Dermis blood vessel endothelial cell (primary cell): ENCODE data around the gene ASPRV1. TPM values are rescaled to one million over a fixed set of nuclear protein-coding genes. Genes with fewer than 3 reads are reported as not detected.
"Not testable (repeated sequence)": the region's sequence is repeated elsewhere in the genome, so short reads cannot be mapped to it uniquely, and the experiment has no call there.

Source experiments
- DNase-seq: peaks from one replicate; pipeline ENCODE4 v3.0.0; 2010
- total RNA-seq: library from RNA; depleted of rRNA; stranded (reverse); fragments of >200 nt; gene quantifications from 2 replicates; pipeline ENCODE4 v1.2.3, GENCODE V29; 2014

Gene ASPRV1
- total RNA-seq, result 0.14 and 0.34 TPM in 2 replicates

DNA sequence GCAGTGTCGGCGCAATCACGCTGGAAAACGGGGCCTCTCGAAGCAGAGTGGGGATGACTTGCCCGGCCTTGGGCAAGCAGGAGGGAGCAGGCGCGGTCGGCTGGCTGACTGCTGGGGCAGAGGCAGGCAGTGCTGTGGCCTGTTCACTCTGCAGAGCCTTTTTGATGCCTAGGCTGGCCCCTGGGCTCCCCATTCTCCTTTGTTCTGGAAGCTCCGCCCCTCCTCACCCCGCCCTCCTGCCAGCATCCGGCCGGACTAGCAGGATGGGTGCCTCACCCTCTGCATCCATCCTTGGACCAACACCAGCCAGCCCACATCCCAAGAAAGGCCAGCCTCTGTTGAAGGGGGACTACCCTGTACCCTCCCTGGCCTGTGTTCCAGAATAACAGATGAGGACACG lies at the start of gene ASPRV1:
Gene ASPRV1, minus strand, starts transcription at position 136 of the 400 bp plus-strand sequence. CDS start 195 bp downstream, outside the sequence.
- no peak for DNase-seq

GRCh38 chr2:70010576-70011111 lies 49.2 kb upstream of the ASPRV1 start:
- no peak for DNase-seq

DNA sequence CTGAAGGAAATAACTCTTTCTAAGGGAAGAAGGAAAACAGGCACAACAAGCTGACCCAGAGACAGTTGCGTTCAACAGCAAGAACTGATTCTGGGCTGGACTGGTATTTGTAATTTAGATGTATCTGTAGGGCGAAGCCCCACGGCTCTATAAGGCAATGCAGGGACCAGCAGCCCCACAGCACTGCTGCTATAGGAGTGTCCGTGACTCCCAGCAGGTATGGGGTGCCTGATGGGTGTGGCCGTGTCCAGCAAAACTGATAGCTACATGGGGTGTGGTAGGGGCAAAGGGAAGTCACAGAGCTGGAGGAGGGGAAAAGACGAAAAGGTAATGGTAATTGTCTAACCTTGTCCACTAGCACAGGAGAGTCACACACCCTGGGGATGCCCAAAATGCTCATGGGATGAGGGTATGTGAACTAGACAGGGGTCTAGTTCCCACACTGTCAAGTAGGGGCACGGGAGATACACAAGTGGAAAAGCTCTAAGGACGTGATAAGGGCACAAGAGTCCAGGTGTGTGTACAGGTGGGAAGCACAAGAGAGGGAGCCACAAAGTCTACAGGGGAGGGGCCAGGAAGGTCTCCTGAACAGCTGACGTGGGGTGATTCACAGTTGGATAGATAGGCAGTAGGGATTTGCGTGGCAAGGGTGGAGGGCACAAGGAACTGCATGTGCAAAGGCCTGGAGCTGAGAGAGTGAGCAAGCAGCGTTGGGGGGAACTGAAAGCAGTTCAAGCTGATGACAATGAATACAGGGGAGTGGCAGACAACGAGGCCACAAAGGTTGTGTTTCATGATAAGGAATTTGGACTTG lies 48.5 kb upstream of the ASPRV1 start:
- no peak for DNase-seq

DNA sequence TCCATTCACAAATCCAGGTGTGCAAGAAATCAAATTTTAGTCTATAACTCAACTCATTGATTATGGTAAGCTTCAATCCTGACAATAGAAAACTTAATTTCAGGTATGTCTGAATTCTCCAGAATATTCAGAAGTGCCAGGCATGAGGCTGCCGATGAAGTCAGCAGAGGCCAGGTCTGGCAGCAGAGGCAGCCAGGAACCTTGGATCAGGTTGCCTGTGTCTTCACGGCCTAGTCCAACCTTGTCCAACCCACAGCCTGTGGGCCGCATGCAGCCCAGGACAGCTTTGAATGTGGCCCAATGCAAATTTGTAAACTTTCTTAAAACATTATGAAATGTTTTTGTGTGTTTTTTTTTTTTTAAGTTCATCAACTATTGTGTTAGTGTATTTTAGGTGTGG lies 46.9 kb upstream of the ASPRV1 start:
- DNase-seq, result no peak

DNA sequence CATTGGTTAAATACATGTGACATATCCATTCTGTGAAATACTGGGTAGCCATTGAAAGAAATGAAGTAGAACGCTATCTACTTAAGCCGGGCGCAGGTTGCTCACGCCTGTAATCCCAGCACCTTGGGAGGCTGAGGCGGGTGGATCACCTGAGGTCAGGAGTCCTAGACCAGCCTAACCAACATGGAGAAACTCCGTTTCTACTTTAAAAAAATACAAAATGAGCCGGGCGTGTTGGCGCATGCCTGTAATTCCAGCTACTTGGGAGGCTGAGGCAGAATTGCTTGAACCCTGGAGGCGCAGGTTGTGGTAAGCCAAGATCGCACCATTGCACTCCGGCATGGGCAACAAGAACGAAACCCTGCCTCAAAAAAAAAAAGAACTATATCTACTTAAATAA lies 45.7 kb upstream of the ASPRV1 start:
- no peak for DNase-seq

DNA sequence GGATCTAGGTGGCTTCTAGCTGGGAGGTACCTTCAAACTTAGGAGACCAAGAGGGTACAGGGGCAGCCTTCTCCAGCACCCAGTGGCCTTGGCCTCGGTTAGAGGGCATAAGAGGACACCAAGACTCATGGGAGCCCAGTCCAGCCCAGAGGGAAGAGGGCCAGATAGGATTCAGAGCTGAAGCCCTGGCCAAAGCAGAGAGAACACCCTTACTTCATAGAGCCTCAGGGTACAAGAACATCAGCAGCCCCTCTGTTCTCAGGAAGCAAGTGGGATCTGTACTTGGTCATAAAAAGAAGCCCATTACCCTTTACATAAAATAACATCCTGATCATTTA lies 45.0 kb upstream of the ASPRV1 start:
- DNase-seq, result no peak

GRCh38 chr2:70005752-70006446 lies 44.5 kb upstream of the ASPRV1 start:
- no peak for DNase-seq

- no peak for DNase-seq
Measured at GRCh38 chr2:70005216-70005615, 43.8 kb upstream of the ASPRV1 start.

GRCh38 chr2:70003093-70003830 lies 41.8 kb upstream of the ASPRV1 start:
- DNase-seq, result no peak

DNA sequence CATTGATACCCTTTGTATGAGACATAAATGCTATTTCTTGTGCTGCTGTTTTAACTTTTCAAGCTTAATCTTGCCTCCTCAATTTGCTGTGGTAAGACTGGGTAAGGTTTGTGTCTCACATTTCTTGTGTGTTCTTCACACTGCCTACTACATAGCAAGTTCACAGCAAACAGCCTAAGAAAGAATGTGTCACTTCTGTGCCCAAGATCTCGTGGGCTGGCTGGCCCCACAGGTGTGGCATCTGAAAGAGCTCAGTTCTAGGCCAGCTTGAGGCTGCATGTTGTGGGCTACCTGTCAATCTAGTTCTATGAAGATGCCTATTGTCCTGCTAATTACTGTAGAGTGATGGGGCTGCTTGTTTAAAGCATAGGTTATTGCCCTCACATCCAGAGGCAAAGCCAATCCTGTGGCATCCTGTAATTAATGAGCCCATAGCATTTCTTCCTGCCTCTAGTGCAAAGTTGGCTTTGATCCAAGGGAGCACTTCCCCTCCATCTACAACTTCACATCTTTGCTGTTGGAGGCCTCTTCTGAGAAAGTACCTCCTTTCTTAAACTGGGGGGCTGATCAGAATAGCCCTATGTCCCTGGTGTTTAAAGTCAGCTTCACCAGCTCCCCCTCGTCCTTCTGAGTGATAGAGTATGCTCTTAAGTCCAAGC lies 40.9 kb upstream of the ASPRV1 start:
- DNase-seq, result peak; percentile 63

DNA sequence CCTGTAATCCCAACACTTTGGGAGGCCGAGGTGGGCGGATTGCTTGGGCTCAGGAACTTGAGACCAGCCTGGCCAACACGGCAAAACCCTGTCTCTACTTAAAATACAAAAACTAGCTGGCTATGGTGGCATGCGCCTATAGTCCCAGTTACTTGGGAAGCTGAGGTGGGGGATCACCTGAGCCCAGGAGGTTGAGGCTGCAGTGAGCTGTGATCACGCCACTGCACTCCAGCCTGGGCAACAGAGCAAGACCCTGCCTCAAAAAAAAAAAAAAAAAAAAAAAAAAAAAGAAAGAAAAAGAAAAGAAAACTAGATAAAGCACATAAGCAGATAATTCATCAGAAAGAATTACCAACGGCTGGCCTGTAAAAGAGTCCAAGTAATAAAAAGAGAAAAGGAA lies 39.1 kb upstream of the ASPRV1 start:
- DNase-seq, result not testable (repeated sequence)

- DNase-seq, result no peak
Measured at GRCh38 chr2:69998761-69999160, 37.3 kb upstream of the ASPRV1 start.

DNA sequence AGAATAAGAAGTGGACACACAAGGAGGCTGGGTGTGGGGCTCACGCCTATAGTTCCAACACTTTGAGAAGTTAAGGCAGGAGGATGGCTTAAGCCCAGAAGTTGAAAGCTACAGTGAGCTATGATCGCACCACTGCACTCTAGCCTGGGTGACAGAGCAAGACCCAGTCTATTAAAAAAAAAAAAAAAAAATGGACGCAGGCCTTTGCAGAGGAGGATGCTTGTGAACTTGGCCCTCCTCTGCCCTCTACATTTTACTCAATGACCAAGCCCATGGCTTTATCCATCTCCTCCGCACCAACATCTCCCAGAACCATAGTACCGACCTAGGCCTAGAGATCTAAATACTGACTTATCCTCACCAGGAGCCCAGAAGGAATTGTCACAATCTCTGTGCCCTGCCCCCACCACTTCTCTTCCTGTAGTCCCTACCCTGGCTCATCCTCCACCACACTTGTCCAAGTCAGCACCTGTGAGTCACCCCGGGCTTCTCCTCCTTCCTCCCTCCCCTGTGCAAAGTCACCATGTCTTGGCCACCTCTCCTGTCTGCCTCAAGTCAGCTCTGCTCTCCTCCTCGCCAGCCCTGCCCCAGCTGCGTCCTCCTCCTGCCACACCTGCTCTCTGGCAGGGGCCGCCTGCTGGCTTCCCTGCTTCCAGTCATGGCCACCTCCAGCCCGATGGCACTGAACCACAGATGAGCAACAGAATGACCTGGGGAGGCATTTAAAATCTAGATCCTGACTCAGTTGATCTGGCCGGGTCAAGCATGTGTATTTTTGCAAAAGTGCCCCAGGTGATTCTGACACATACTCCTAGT lies 35.8 kb upstream of the ASPRV1 start:
- no peak for DNase-seq

GRCh38 chr2:69995511-69995910 lies 34.1 kb upstream of the ASPRV1 start:
- DNase-seq, result no peak

DNA sequence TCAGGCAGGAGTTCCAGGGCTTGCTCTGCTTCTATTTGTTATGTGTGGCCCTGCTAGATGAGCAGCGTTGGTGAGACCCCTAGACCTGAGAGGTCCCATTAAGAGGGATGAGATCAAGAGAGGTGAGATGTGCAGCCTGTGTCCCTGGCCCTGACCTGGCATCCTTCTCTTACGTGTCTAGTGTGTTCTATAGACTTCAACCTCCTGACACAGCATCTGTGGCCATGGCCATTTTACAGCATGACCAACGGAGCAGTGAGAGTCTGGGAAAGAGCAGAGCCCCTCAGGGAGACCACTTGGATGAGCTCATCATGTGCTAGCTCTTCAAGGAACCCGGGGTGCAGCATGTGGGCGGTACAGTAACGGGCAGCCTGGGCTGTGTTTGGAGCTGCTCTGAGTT lies 32.7 kb upstream of the ASPRV1 start:
- DNase-seq, result no peak

- no peak for DNase-seq
Measured at GRCh38 chr2:69993708-69994107, 32.3 kb upstream of the ASPRV1 start.

DNA sequence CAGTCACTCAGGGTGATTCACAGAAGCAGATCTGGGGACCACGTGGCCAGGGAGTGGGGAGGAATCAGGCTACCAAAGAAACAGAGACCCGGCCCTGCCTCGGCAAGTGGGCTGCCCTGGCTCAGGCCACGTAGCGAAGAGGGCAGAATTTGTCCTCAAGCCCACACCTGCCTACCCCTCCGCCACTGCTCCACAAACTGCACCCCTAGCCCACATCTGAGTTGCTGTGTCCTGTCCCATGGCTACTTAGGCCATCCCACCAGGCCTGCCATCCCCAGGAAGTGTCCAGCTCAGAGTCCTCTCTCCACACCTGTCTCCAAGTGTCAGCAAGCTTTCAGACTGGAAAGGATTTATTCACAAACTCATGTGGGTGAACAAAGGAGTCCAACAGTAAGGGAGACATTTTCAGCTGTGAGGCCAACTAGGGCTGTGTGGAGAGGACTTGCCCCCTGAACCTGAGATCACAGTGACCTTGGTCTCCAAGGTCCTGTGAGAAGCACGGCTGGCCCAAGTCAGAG lies 31.7 kb upstream of the ASPRV1 start:
- no peak for DNase-seq

- no peak for DNase-seq
Measured at GRCh38 chr2:69992310-69993047, 31.0 kb upstream of the ASPRV1 start.

DNA sequence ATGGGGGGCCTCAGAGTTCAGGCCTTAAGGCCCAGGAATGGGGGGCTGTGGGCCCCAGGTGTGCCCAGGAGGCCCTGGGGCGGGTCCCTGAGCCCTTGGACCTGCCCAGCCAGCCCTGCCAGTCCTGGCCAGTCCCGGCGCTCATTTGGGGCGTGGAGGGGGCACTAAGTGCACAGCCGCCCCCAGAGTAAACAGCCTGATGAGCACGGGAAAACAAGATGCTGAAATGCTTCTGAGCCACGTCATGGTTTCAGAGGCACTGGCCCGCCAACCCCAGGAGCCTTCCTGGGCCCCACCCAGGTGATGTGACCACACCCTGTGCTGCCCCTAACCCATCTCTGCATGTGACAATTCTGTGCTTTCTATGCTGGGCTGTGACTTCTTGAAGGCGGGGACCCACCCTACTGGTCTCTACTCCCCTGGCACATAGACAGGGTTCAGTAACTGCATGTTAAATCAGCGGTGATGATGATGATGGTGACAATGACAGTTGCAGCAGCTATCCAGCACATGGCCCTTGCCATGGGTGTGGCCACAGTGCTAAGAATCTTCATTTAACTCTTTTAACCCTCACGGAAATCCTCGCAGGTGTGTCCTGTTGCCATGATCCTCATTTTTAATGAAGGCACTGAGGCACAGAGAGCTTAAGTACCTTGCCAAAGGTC lies 28.1 kb upstream of the ASPRV1 start:
- no peak for DNase-seq

GRCh38 chr2:69989009-69989408 lies 27.6 kb upstream of the ASPRV1 start:
- no peak for DNase-seq
